GM12878 (cell line): Measurements from ENCODE around the gene LRP8. TPM values are rescaled to one million over a fixed set of nuclear protein-coding genes. Genes with fewer than 3 reads are reported as not detected.

Experiments used
- ATAC-seq: fragments of 200-7000 bp; cut with Tn5 transposase; 3 replicates; pipeline ENCODE4 v1.9.1; 2020; ENCODE audit warnings: mild to moderate bottlenecking, moderate library complexity
- BruUV-seq: library from RNA; stranded (reverse); fragments of 400-500 nt; replicated peaks from 2 replicates; lab custom pipeline; 2021; lab: Mats Ljungman, UMichigan
- CTCF ChIA-PET: fragments of 300-600 bp; sonication (Branson Sonifier 250); formaldehyde crosslinking; extraction: SDS; loops from one replicate; lab custom pipeline; 2021; ENCODE audit warnings: inconsistent platforms; lab: Yijun Ruan, JAX
- POLR2A ChIA-PET: fragments of 350-600 bp; formaldehyde crosslinking; extraction: SDS; loops from one replicate; lab custom pipeline; 2021; ENCODE audit warnings: inconsistent platforms; lab: Charles Lee
- RAD21 ChIA-PET: fragments of 300-600 bp; sonication (Branson Sonifier 250); formaldehyde crosslinking; loops from one replicate; lab custom pipeline; 2023; ENCODE audit warnings: antibody characterized with exemption; ENCODE audit not compliant: unreplicated experiment; lab: Charles Lee
- SMC1A ChIA-PET: fragments of 300-600 bp; sonication (Branson Sonifier 250); formaldehyde crosslinking; loops from one replicate; lab custom pipeline; 2023; ENCODE audit not compliant: unreplicated experiment, uncharacterized antibody; lab: Charles Lee
- DNase-seq: peaks from one replicate; pipeline ENCODE4 v3.0.0-alpha.2; 2011; ENCODE audit warnings: low read depth, low spot score
- FAIRE-seq: peaks from 3 replicates; lab custom pipeline; 2011; peaks lifted over from hg19 to GRCh38; lab: Jason Lieb, UNC
- H2AFZ ChIP-seq: 2 replicates; pipeline ENCODE4 v1.6.0; 2011; ENCODE audit warnings: low read depth, low read length, control low read depth; ENCODE audit not compliant: control insufficient read depth
- H3K27ac ChIP-seq: 2 replicates; pipeline ENCODE4 v1.5.1; 2011; ENCODE audit warnings: control low read depth; ENCODE audit not compliant: control insufficient read depth, insufficient read depth
- H3K27me3 ChIP-seq, 2 experiments: replicated peaks in 1 of 2; 2 replicates each; pipeline versions ENCODE4 v1.6.0 to v1.6.1; 2011; ENCODE audit warnings: low read length in 1 of 2; ENCODE audit not compliant: control insufficient read depth in 2 of 2, insufficient read depth in 2 of 2
- H3K36me3 ChIP-seq, 2 experiments: 2 replicates each; pipeline ENCODE4 v1.5.1; 2011; ENCODE audit warnings: low read length in 1 of 2; ENCODE audit not compliant: control insufficient read depth in 2 of 2, insufficient read depth in 2 of 2
- H3K4me1 ChIP-seq: 2 replicates; pipeline ENCODE4 v1.6.1; 2011; ENCODE audit warnings: mild to moderate bottlenecking, low read length, moderate library complexity, mixed read lengths; ENCODE audit not compliant: control insufficient read depth, insufficient read depth
- H3K4me2 ChIP-seq: 2 replicates; pipeline ENCODE4 v1.6.0; 2011; ENCODE audit warnings: control low read depth; ENCODE audit not compliant: control insufficient read depth, insufficient read depth
- H3K4me3 ChIP-seq: fragments of 200-600 bp; sonication (generic); 2 replicates; pipeline ENCODE4 v1.5.1; 2016
- H3K79me2 ChIP-seq: 2 replicates; pipeline ENCODE4 v1.6.0; 2011; ENCODE audit warnings: low read length; ENCODE audit not compliant: control insufficient read depth, insufficient read depth
- H3K9ac ChIP-seq: 2 replicates; pipeline ENCODE4 v1.8.0; 2011; ENCODE audit warnings: low read length, control low read depth, mixed read lengths; ENCODE audit not compliant: control insufficient read depth, insufficient read depth
- H3K9me3 ChIP-seq: replicated peaks from 3 replicates; pipeline ENCODE4 v1.5.1; 2011; ENCODE audit warnings: mild to moderate bottlenecking, low read length; ENCODE audit not compliant: control insufficient read depth, insufficient read depth
- H4K20me1 ChIP-seq: 2 replicates; pipeline ENCODE4 v1.6.0; 2011; ENCODE audit not compliant: control insufficient read depth, insufficient read depth
- BACH1 ChIP-seq: fragments of 450-650 bp; IDR thresholded peaks from 2 replicates; pipeline ENCODE4 v1.6.1; 2017; ENCODE audit warnings: mild to moderate bottlenecking, borderline replicate concordance
- CBFB ChIP-seq: IDR thresholded peaks from 2 replicates; pipeline ENCODE4 v1.6.1; 2016; ENCODE audit warnings: antibody characterized with exemption, low read depth
- CUX1 ChIP-seq: IDR thresholded peaks from 2 replicates; pipeline ENCODE4 v1.6.1; 2012; ENCODE audit warnings: improper control_type of control experiment, low read depth, low read length; ENCODE audit not compliant: insufficient replicate concordance
- MTA2 ChIP-seq: fragments of 450-650 bp; IDR thresholded peaks from 2 replicates; pipeline ENCODE4 v1.6.1; 2016; ENCODE audit warnings: low read depth, mild to moderate bottlenecking, moderate library complexity
- MTA3 ChIP-seq: IDR thresholded peaks from 2 replicates; pipeline ENCODE4 v1.6.1; 2012; ENCODE audit warnings: low read length, inconsistent platforms, borderline replicate concordance
- NR2C1 ChIP-seq: fragments of 450-650 bp; IDR thresholded peaks from 2 replicates; pipeline ENCODE4 v1.6.1; 2017; ENCODE audit warnings: antibody characterized with exemption, mild to moderate bottlenecking, moderate library complexity
- RELA ChIP-seq: fragments of 450-650 bp; IDR thresholded peaks from 2 replicates; pipeline ENCODE4 v1.8.0; 2014; ENCODE audit warnings: borderline replicate concordance; ENCODE audit not compliant: partially characterized antibody
- SPI1 ChIP-seq: IDR thresholded peaks from 2 replicates; pipeline ENCODE4 v1.6.1; 2011; ENCODE audit warnings: low read depth, mild to moderate bottlenecking, low read length, moderate library complexity, borderline replicate concordance; ENCODE audit not compliant: insufficient read depth
- TCF12 ChIP-seq: IDR thresholded peaks from 2 replicates; pipeline ENCODE4 v1.6.1; 2011; ENCODE audit warnings: low read depth, mild to moderate bottlenecking, low read length
- ZNF24 ChIP-seq: fragments of 450-650 bp; IDR thresholded peaks from 2 replicates; pipeline ENCODE4 v1.6.1; 2017; ENCODE audit warnings: antibody characterized with exemption, mild to moderate bottlenecking
- WGBS: methylation state at CpG from one replicate; pipeline ENCODE4 v1.1.6; 2016; ENCODE audit warnings: low lambda C conversion rate; ENCODE audit not compliant: insufficient replicate concordance, insufficient coverage; ENCODE audit errors: missing lambda C conversion rate; 5-methylcytosine and 5-hydroxymethylcytosine counted together
- in situ Hi-C: fragments of 300-500 bp; cut with MboI; formaldehyde crosslinking; loops from 9 replicates; pipeline ENCODE4 v1.14.3; 2018; ENCODE audit warnings: mixed read lengths
- intact Hi-C: fragments of 100-400 bp; cut with micrococcal nuclease; formaldehyde crosslinking; loops from one replicate; pipeline ENCODE4 v1.14.2; 2022; ENCODE audit not compliant: unreplicated experiment
- polyA plus RNA-seq, 11 experiments: library from polyadenylated mRNA; depleted of rRNA in 4 of 11; unstranded in 6 of 11; stranded (reverse) in 5 of 11; fragments of >200 nt; fragmentation: Nextera tagmentation in 4 of 11; fragmentation: Illumina TruSeq in 1 of 11; extraction: Ambion mirVana in 4 of 11; extraction: Trizol in 1 of 11; gene quantifications; 1 replicate in 1 of 11; 2 replicates in 10 of 11; pipeline versions ENCODE4 v1.2.1 to v1.2.3, GENCODE V29; 2011 to 2016; ENCODE audit warnings: inconsistent platforms in 2 of 11, missing spikeins in 2 of 11, low read depth in 1 of 11
- total RNA-seq, 4 experiments: library from RNA; depleted of rRNA in 3 of 4; stranded (reverse); fragments of >200 nt in 3 of 4; fragmentation: Illumina TruSeq in 1 of 4; extraction: Trizol in 1 of 4; gene quantifications; 2 replicates each; pipeline versions ENCODE4 v1.2.1 to v1.2.3, GENCODE V29; 2013 to 2021

The LRP8 gene
- total and polyA plus RNA-seq, 10 of the 15 experiments (the other 5 are each of a cell fraction or from before 2014, with no cell fraction given) = 2.8 to 40.5 (median 22.3) TPM

GRCh38 chr1:53270873-53271272 lies 57.0 kb downstream of the LRP8 start (continued):
- no peak for TF ChIP-seq CBFB
- no peak for TF ChIP-seq NR2C1
- no peak for TF ChIP-seq BACH1
- TF ChIP-seq MTA3 = no peak
- no peak for TF ChIP-seq MTA2
- TF ChIP-seq RELA = no peak
- TF ChIP-seq CUX1 = no peak
- no peak for TF ChIP-seq TCF12

GRCh38 chr1:53270107-53270506 lies 57.8 kb downstream of the LRP8 start:
- Histone ChIP-seq H3K4me1 (no peaks in the 10 kb centered on the region), H3K9ac (no peak overlapping the region), H4K20me1 (no peaks in the 10 kb centered on the region), H3K36me3 (peaks cover 12 to 23% of the 10 kb centered on the region in 2 experiments; a peak in 3 of 4 replicates), H3K4me3 (no peak overlapping the region), H3K79me2 (no peaks in the 10 kb centered on the region), H3K27ac (no peak overlapping the region), H3K27me3 (no peaks in the 10 kb centered on the region), H3K4me2 (no peak overlapping the region), H3K9me3 (no peaks in the 10 kb centered on the region), H2AFZ (no peak overlapping the region)
- no peak for DNase-seq
- POLR2A ChIA-PET = interaction anchor here (0.5 kb wide), 1 partner anchor 21 kb away, joined by 3 read pairs; no protein-coding TSS in a partner anchor
- in situ Hi-C loops = no loop called here
- intact Hi-C loops = no loop called here
- ATAC-seq = peak; percentile 62
- no TSS peak for BruUV-seq
- RAD21 ChIA-PET = interaction anchor here (1.0 to 1.2 kb wide), 3 partner anchors 16 to 123 kb away, joined by 3 to 4 read pairs (median 3); no protein-coding TSS in a partner anchor
- no peak for FAIRE-seq
- 0% methylated on average over 1 of the region's 1 CpG for WGBS
- CTCF ChIA-PET = interaction anchor here (0.6 to 4.7 kb wide), 2 partner anchors 8 to 195 kb away, joined by 3 to 16 read pairs; no protein-coding TSS in a partner anchor
- SMC1A ChIA-PET = interaction anchor here (1.1 kb wide), 1 partner anchor 123 kb away, joined by 3 read pairs; no protein-coding TSS in a partner anchor
- TF ChIP-seq SPI1 = peak; percentile 71
- no peak for TF ChIP-seq ZNF24
